Keratinocyte (primary cell): Measurements from ENCODE around the gene VSIG4.

Source experiments
- EZH2 ChIP-seq: IDR thresholded peaks from one replicate; pipeline ENCODE4 v1.6.1; 2012; ENCODE audit warnings: inconsistent platforms, mild to moderate bottlenecking, low read length, moderate library complexity
- TF ChIP-seq, protein P1 (sequence below), 3 experiments: IDR thresholded peaks in 1 of 3; conservative IDR thresholded peaks in 1 of 3; optimal IDR thresholded peaks in 1 of 3; 2 replicates in 2 of 3; 3 replicates in 1 of 3; pipeline versions ENCODE3 to v1.5.1; 2011; ENCODE audit warnings: low read length in 3 of 3, mild to moderate bottlenecking in 3 of 3, moderate library complexity in 2 of 3, control low read depth in 1 of 3, inconsistent platforms in 1 of 3; ENCODE audit not compliant: insufficient read depth in 2 of 3; ENCODE audit errors: extremely low read depth in 1 of 3

DNA sequence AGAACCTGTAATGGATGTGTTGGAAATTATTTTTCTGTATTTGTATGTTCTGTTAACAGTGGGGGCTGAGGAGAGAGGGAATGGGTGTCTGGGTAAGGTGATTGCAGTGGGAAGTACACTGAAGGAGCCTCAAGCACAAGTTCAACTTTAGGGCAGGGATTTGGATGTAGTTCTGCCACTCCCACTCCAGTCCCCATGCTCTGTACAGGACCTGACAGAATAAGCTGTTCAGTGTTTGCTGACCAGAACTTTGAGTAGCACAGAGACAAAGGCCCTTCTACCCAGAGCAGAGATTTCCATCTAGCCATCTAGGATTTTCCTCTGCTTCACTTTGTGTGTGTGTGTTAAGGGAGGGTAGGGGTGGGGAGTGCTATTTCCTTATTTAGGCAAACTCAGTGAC lies 49.2 kb downstream of the VSIG4 start:
- TF ChIP-seq, protein P1, sequence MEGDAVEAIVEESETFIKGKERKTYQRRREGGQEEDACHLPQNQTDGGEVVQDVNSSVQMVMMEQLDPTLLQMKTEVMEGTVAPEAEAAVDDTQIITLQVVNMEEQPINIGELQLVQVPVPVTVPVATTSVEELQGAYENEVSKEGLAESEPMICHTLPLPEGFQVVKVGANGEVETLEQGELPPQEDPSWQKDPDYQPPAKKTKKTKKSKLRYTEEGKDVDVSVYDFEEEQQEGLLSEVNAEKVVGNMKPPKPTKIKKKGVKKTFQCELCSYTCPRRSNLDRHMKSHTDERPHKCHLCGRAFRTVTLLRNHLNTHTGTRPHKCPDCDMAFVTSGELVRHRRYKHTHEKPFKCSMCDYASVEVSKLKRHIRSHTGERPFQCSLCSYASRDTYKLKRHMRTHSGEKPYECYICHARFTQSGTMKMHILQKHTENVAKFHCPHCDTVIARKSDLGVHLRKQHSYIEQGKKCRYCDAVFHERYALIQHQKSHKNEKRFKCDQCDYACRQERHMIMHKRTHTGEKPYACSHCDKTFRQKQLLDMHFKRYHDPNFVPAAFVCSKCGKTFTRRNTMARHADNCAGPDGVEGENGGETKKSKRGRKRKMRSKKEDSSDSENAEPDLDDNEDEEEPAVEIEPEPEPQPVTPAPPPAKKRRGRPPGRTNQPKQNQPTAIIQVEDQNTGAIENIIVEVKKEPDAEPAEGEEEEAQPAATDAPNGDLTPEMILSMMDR (optimal IDR thresholded peaks at IDR 0.05 in 1 of 3, IDR thresholded peaks at IDR 0.05 in 1 of 3, conservative IDR thresholded peaks at IDR 0.05 in 1 of 3; ENCODE audit: extremely low read depth in 1 of 3, insufficient read depth in 2 of 3, low read length in 3 of 3), result no peak
- TF ChIP-seq EZH2, result no peak
